SKM-1 treated with dmso at 0.1 percent for 144 hours (cell line): ENCODE data around the gene GNB1L.
"Not testable (repeated sequence)": the region's sequence is repeated elsewhere in the genome, so short reads cannot be mapped to it uniquely, and the experiment has no call there.

Experiments used
- DNase-seq: peaks from one replicate; lab custom pipeline; 2025; ENCODE audit not compliant: unreplicated experiment; lab: John Stamatoyannopoulos, UW

Gene GNB1L

GRCh38 chr22:19784384-19785175 is 70.1 kb downstream of the GNB1L start:
- no peak for DNase-seq

GRCh38 chr22:19783586-19784383 is 70.9 kb downstream of the GNB1L start:
- DNase-seq = no peak

GRCh38 chr22:19782533-19782932 is 72.1 kb downstream of the GNB1L start:
- DNase-seq = no peak

- no peak for DNase-seq
Observed at GRCh38 chr22:19779685-19780268, 74.9 kb downstream of the GNB1L start.

GRCh38 chr22:19779011-19779421 is 75.7 kb downstream of the GNB1L start:
- DNase-seq = no peak

GRCh38 chr22:19777192-19777591 is 77.5 kb downstream of the GNB1L start:
- DNase-seq = not testable (repeated sequence)

- no peak for DNase-seq
Observed at GRCh38 chr22:19776433-19777031, 78.1 kb downstream of the GNB1L start.

GRCh38 chr22:19775496-19776325 is 79.0 kb downstream of the GNB1L start:
- DNase-seq = no peak

GRCh38 chr22:19774628-19775027 is 80.0 kb downstream of the GNB1L start:
- no peak for DNase-seq

- DNase-seq = no peak
Observed at GRCh38 chr22:19773470-19774040, 81.1 kb downstream of the GNB1L start.

GRCh38 chr22:19772673-19773469 is 81.8 kb downstream of the GNB1L start:
- DNase-seq = no peak

- DNase-seq = no peak
Observed at GRCh38 chr22:19772422-19772672, 82.3 kb downstream of the GNB1L start.

- DNase-seq = no peak
Observed at GRCh38 chr22:19770349-19771220, 84.1 kb downstream of the GNB1L start.

- DNase-seq = no peak
Observed at GRCh38 chr22:19769393-19769715, 85.3 kb downstream of the GNB1L start.

GRCh38 chr22:19767427-19768341 is 87.0 kb downstream of the GNB1L start:
- no peak for DNase-seq

GRCh38 chr22:19766511-19767426 is 87.9 kb downstream of the GNB1L start:
- DNase-seq = no peak

- DNase-seq = no peak
Observed at GRCh38 chr22:19766240-19766510, 88.5 kb downstream of the GNB1L start.
